ENCODE results near the gene PRPF6. TPM values are rescaled to one million over a fixed set of nuclear protein-coding genes. Genes with fewer than 3 reads are reported as not detected.
"Not testable (repeated sequence)": the region's sequence is repeated elsewhere in the genome, so short reads cannot be mapped to it uniquely, and the experiment has no call there.

Gene PRPF6
- total and polyA plus RNA-seq, 2 donors (not counting 1 experiment from before 2014, with no cell fraction given): 31.7 to 82.9 TPM

- H3K9me3 Mint-ChIP-seq (ENCODE audit: insufficient read depth); H3K79me2 ChIP-seq (ENCODE audit: control insufficient read depth, insufficient read depth, low read length); H3K27ac Mint-ChIP-seq; H3K27me3 ChIP-seq (replicated peaks in 1 of 4; ENCODE audit: control extremely low read depth in 1 of 4, control insufficient read depth in 3 of 4, insufficient read depth in 4 of 4, low read length in 3 of 4); H3K4me1 Mint-ChIP-seq; H3K4me3 ChIP-seq (ENCODE audit: control extremely low read depth in 1 of 5, extremely low read depth in 1 of 5, insufficient read depth in 1 of 5, low read depth in 2 of 5, low read length in 4 of 5); H3K9ac ChIP-seq (ENCODE audit: low read length); H3K4me3 Mint-ChIP-seq; H3K27ac ChIP-seq (ENCODE audit: low read length in 2 of 2); H2AFZ ChIP-seq (ENCODE audit: insufficient read depth, low read depth, low read length, poor library complexity, severe bottlenecking); H3K36me3 ChIP-seq (replicated peaks in 1 of 2; ENCODE audit: control extremely low read depth in 1 of 2, control insufficient read depth in 1 of 2, extremely low read depth in 1 of 2, insufficient read depth in 2 of 2, low read length in 1 of 2); H3K27me3 Mint-ChIP-seq; ATAC-seq (ENCODE audit: low read depth); H3K4me2 ChIP-seq (replicated peaks; ENCODE audit: low read depth, low read length, poor library complexity, severe bottlenecking); H4K20me1 ChIP-seq (ENCODE audit: control insufficient read depth, insufficient read depth, low read length, poor library complexity, severe bottlenecking); DNase-seq; intact Hi-C loops (cut with micrococcal nuclease): not testable (repeated sequence)
- H3K9me3 ChIP-seq (ENCODE audit: control extremely low read depth in 1 of 3, control insufficient read depth in 2 of 3, insufficient read depth in 1 of 3, low read length in 2 of 3): peaks cover 0 to 18% (median 0%) of the 10 kb centered on the region in 3 donors
- peaks cover 8 to 12% of the 10 kb centered on the region in 2 donors for H3K4me1 ChIP-seq (ENCODE audit: control insufficient read depth in 2 of 2, insufficient read depth in 2 of 2, low read length in 2 of 2)
- ChIA-PET POLR2A (interaction anchor here (0.7 kb wide), 1 partner anchor 113 kb away, joined by 4 read pairs; no protein-coding TSS in a partner anchor), CTCF (interaction anchor here (0.8 kb wide), 1 partner anchor 89 kb away, joined by 3 read pairs; no protein-coding TSS in a partner anchor)
- WGBS (ENCODE audit: insufficient coverage): 93% methylated on average over 13 of the region's 15 CpGs
Measured at GRCh38 chr20:63960654-63961621, 20.0 kb upstream of the PRPF6 start.

- H3K79me2 ChIP-seq (ENCODE audit: control insufficient read depth, insufficient read depth, low read length): no peaks in the 10 kb centered on the region
- ChIA-PET POLR2A (no interaction called here), CTCF (interaction anchor here (0.9 kb wide), 1 partner anchor 12 kb away, joined by 5 read pairs; no protein-coding TSS in a partner anchor)
- no peak overlapping the region for H3K4me3 Mint-ChIP-seq
- H3K4me2 ChIP-seq (replicated peaks; ENCODE audit: low read depth, low read length, poor library complexity, severe bottlenecking): no peak overlapping the region
- DNase-seq (no peak), ATAC-seq (ENCODE audit: low read depth) (no peak)
- peaks cover 6% of the 10 kb centered on the region for H3K4me1 Mint-ChIP-seq
- peaks cover 0 to 12% of the 10 kb centered on the region in 2 experiments for H3K36me3 ChIP-seq (replicated peaks in 1 of 2; ENCODE audit: control extremely low read depth in 1 of 2, control insufficient read depth in 1 of 2, extremely low read depth in 1 of 2, insufficient read depth in 2 of 2, low read length in 1 of 2)
- TF ChIP-seq EZH2 (IDR thresholded peaks at IDR 0.05; ENCODE audit: borderline replicate concordance, insufficient read depth, low read depth, low read length, poor library complexity, severe bottlenecking) (no peak), CTCF (IDR thresholded peaks at IDR 0.05) (no peak)
- intact Hi-C loops (cut with micrococcal nuclease): no loop called here
- no peak overlapping the region for H3K9ac ChIP-seq (ENCODE audit: low read length)
- H3K27ac Mint-ChIP-seq: no peak overlapping the region
- H4K20me1 ChIP-seq (ENCODE audit: control insufficient read depth, insufficient read depth, low read length, poor library complexity, severe bottlenecking): no peaks in the 10 kb centered on the region
- no peaks in the 10 kb centered on the region for H3K27me3 ChIP-seq (replicated peaks in 1 of 4; ENCODE audit: control extremely low read depth in 1 of 4, control insufficient read depth in 3 of 4, insufficient read depth in 4 of 4, low read length in 3 of 4)
- peaks cover 8 to 11% of the 10 kb centered on the region in 2 donors for H3K4me1 ChIP-seq (ENCODE audit: control insufficient read depth in 2 of 2, insufficient read depth in 2 of 2, low read length in 2 of 2)
- no peaks in the 10 kb centered on the region for H3K9me3 Mint-ChIP-seq (ENCODE audit: insufficient read depth)
- 94% methylated on average over 22 of the region's 26 CpGs for WGBS (ENCODE audit: insufficient coverage)
- H3K27me3 Mint-ChIP-seq: no peaks in the 10 kb centered on the region
- no peak overlapping the region for H3K4me3 ChIP-seq (ENCODE audit: control extremely low read depth in 1 of 5, extremely low read depth in 1 of 5, insufficient read depth in 1 of 5, low read depth in 2 of 5, low read length in 4 of 5)
- H2AFZ ChIP-seq (ENCODE audit: insufficient read depth, low read depth, low read length, poor library complexity, severe bottlenecking): no peak overlapping the region
- H3K9me3 ChIP-seq (ENCODE audit: control extremely low read depth in 1 of 3, control insufficient read depth in 2 of 3, insufficient read depth in 1 of 3, low read length in 2 of 3): peaks cover 0 to 27% (median 0%) of the 10 kb centered on the region in 3 donors
- H3K27ac ChIP-seq (ENCODE audit: low read length in 2 of 2): no peak overlapping the region
Measured at GRCh38 chr20:63961664-63962425, 19.1 kb upstream of the PRPF6 start.
